Transverse colon (tissue), 4 donors: ENCODE measurements around the gene ZNF385B. TPM values are rescaled to one million over a fixed set of nuclear protein-coding genes. Genes with fewer than 3 reads are reported as not detected.

ENCODE experiments used
- DNase-seq: peaks from one replicate; pipeline ENCODE4 v3.0.0-alpha.2; 2019
- H3K27ac ChIP-seq, 4 donors: fragments of 200-600 bp; sonication (generic); 2 replicates each; pipeline ENCODE4 v1.5.1; 2016 to 2018; ENCODE audit warnings: inconsistent platforms in 4 of 4
- H3K27me3 ChIP-seq: fragments of 200-600 bp; sonication (generic); 2 replicates; pipeline ENCODE4 v1.5.1; 2017; ENCODE audit warnings: inconsistent platforms
- H3K36me3 ChIP-seq, 4 donors: fragments of 200-600 bp; sonication (generic); 2 replicates each; pipeline ENCODE4 v1.5.1; 2017 to 2019; ENCODE audit warnings: inconsistent platforms in 4 of 4
- H3K4me1 ChIP-seq, 4 donors: fragments of 200-600 bp; sonication (generic); 2 replicates each; pipeline ENCODE4 v1.5.1; 2017 to 2020; ENCODE audit warnings: inconsistent platforms in 4 of 4
- H3K4me3 ChIP-seq, 4 donors: fragments of 200-600 bp; sonication (generic); 1 replicate in 1 of 4; 2 replicates in 3 of 4; pipeline versions ENCODE4 v1.5.1 to v1.6.1; 2017 to 2019; ENCODE audit warnings: inconsistent platforms in 4 of 4
- H3K9me3 ChIP-seq, 2 donors: fragments of 200-600 bp; sonication (generic); 2 replicates each; pipeline ENCODE4 v1.5.1; 2017 to 2019; ENCODE audit warnings: inconsistent platforms in 2 of 2
- EP300 ChIP-seq: sonication (generic); formaldehyde crosslinking; IDR thresholded peaks from one replicate; pipeline ENCODE4 v1.6.1; 2017; ENCODE audit warnings: antibody characterized with exemption, low read depth
- POLR2A ChIP-seq: fragments of 450-650 bp; IDR thresholded peaks from one replicate; pipeline ENCODE4 v1.6.1; 2016; ENCODE audit warnings: antibody characterized with exemption, mild to moderate bottlenecking, moderate library complexity
- POLR2AphosphoS5 ChIP-seq, 3 donors: sonication (generic); formaldehyde crosslinking; IDR thresholded peaks; one replicate each; pipeline ENCODE4 v1.6.1; 2016; ENCODE audit warnings: antibody characterized with exemption in 3 of 3
- WGBS, 2 donors: methylation state at CpG; one replicate each; pipeline ENCODE4 v1.1.5; 2018; ENCODE audit warnings: low coverage in 1 of 2; 5-methylcytosine and 5-hydroxymethylcytosine counted together
- in situ Hi-C, 4 donors: fragments of 200-750 bp; cut with MboI; loops; one replicate each; pipeline versions ENCODE4 v1.15.0 to v1.15.1; 2017; ENCODE audit warnings: low sequenced_read_pairs in 3 of 4, low pct_ligation_motif_present in 1 of 4, low pct_unique_long_range_greater_than_20kb in 1 of 4
- intact Hi-C: fragments of 100-400 bp; cut with DNase I; formaldehyde crosslinking; loops from one replicate; pipeline ENCODE4 v1.15.1; 2023; ENCODE audit warnings: low total_unique reads
- total RNA-seq, 4 donors: library from RNA; depleted of rRNA; stranded (reverse); fragments of >200 nt; gene quantifications; one replicate each; pipeline ENCODE4 v1.1.0, GENCODE V29; 2016
- TF ChIP-seq, protein P1 (sequence below), 5 experiments: fragments of 200-600 bp in 3 of 5; fragments of 450-650 bp in 2 of 5; sonication (generic) in 3 of 5; IDR thresholded peaks; 1 replicate in 2 of 5; 2 replicates in 3 of 5; pipeline ENCODE4 v1.5.1; 2016 to 2017; ENCODE audit warnings: antibody characterized with exemption in 5 of 5, inconsistent platforms in 3 of 5, mild to moderate bottlenecking in 2 of 5, moderate library complexity in 1 of 5

The ZNF385B gene
- total RNA-seq, 4 donors from 2014 or later: 1.2 to 6.0 (median 2.4) TPM

DNA sequence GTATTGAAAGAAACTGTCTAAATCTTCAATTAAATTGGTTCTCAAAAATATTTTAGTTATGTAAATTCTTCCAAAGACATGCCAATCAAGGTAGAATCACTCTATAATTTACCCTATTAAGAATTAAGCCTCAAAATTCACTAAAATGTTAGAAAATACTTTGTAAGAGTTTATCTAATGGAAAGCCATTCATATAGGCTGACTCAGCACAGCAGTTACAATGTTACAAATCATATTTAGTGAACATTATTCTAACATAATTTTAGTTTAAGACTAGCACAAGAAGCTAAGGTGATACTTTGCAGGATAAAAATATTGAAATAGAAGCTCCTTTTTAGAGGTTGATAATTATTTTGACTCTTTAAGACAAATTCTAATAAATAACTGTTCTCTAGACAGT is 137.0 kb downstream of the ZNF385B start:
- H3K27me3 ChIP-seq: no peaks in the 10 kb centered on the region
- H3K4me3 ChIP-seq: no peak overlapping the region
- no peak for DNase-seq
- intact Hi-C loops: no loop called here
- H3K27ac ChIP-seq: no peak overlapping the region
- in situ Hi-C loops: no loop called here
- no peaks in the 10 kb centered on the region for H3K4me1 ChIP-seq
- no peaks in the 10 kb centered on the region for H3K9me3 ChIP-seq
- TF ChIP-seq POLR2A: no peak
- TF ChIP-seq, protein P1, sequence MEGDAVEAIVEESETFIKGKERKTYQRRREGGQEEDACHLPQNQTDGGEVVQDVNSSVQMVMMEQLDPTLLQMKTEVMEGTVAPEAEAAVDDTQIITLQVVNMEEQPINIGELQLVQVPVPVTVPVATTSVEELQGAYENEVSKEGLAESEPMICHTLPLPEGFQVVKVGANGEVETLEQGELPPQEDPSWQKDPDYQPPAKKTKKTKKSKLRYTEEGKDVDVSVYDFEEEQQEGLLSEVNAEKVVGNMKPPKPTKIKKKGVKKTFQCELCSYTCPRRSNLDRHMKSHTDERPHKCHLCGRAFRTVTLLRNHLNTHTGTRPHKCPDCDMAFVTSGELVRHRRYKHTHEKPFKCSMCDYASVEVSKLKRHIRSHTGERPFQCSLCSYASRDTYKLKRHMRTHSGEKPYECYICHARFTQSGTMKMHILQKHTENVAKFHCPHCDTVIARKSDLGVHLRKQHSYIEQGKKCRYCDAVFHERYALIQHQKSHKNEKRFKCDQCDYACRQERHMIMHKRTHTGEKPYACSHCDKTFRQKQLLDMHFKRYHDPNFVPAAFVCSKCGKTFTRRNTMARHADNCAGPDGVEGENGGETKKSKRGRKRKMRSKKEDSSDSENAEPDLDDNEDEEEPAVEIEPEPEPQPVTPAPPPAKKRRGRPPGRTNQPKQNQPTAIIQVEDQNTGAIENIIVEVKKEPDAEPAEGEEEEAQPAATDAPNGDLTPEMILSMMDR (IDR thresholded peaks at IDR 0.05): no peak
- no peak for TF ChIP-seq EP300
- TF ChIP-seq POLR2AphosphoS5 (IDR thresholded peaks at IDR 0.05): no peak
- no peaks in the 10 kb centered on the region for H3K36me3 ChIP-seq

GRCh38 chr2:179720173-179720772 is 141.1 kb downstream of the ZNF385B start:
- no peaks in the 10 kb centered on the region for H3K27me3 ChIP-seq
- in situ Hi-C loops (no loop called here), intact Hi-C loops (no loop called here)
- H3K9me3 ChIP-seq: no peaks in the 10 kb centered on the region
- H3K4me1 ChIP-seq: no peaks in the 10 kb centered on the region
- H3K4me3 ChIP-seq: no peak overlapping the region
- no peak overlapping the region for H3K27ac ChIP-seq
- DNase-seq: no peak
- no peaks in the 10 kb centered on the region for H3K36me3 ChIP-seq
- TF ChIP-seq EP300: no peak
- TF ChIP-seq POLR2A: no peak
- no peak for TF ChIP-seq POLR2AphosphoS5 (IDR thresholded peaks at IDR 0.05)
- TF ChIP-seq, protein P1 (IDR thresholded peaks at IDR 0.05): no peak

- TF ChIP-seq POLR2AphosphoS5 (IDR thresholded peaks at IDR 0.05) (no peak), POLR2A (no peak), EP300 (no peak)
- TF ChIP-seq, protein P1 (IDR thresholded peaks at IDR 0.05): no peak
- Histone ChIP-seq H3K27ac (no peak overlapping the region), H3K4me1 (no peaks in the 10 kb centered on the region), H3K36me3 (no peaks in the 10 kb centered on the region), H3K4me3 (no peak overlapping the region), H3K9me3 (no peaks in the 10 kb centered on the region), H3K27me3 (no peaks in the 10 kb centered on the region)
- 83 to 91% methylated on average over 1 of the region's 1 CpG for WGBS, 2 donors
- in situ Hi-C loops: no loop called here
- no peak for DNase-seq
- intact Hi-C loops: no loop called here
These were observed 145.5 kb downstream of the ZNF385B start for GRCh38 chr2:179715871-179716270.

GRCh38 chr2:179715196-179715595 is 146.2 kb downstream of the ZNF385B start:
- 67% methylated on average over 1 of the region's 1 CpG for WGBS, 2 donors
- TF ChIP-seq, protein P1 (IDR thresholded peaks at IDR 0.05): no peak
- TF ChIP-seq EP300 (no peak), POLR2AphosphoS5 (IDR thresholded peaks at IDR 0.05) (no peak), POLR2A (no peak)
- intact Hi-C loops (no loop called here), in situ Hi-C loops (no loop called here)
- DNase-seq: no peak
- H3K27me3 ChIP-seq: no peaks in the 10 kb centered on the region
- H3K4me1 ChIP-seq: no peaks in the 10 kb centered on the region
- no peaks in the 10 kb centered on the region for H3K9me3 ChIP-seq
- H3K36me3 ChIP-seq: no peaks in the 10 kb centered on the region
- H3K4me3 ChIP-seq: no peak overlapping the region
- H3K27ac ChIP-seq: no peak overlapping the region
